BJ (cell line): Measurements from ENCODE around the gene EFNA1. TPM values are rescaled to one million over a fixed set of nuclear protein-coding genes. Genes with fewer than 3 reads are reported as not detected.
"Not testable (repeated sequence)": the region's sequence is repeated elsewhere in the genome, so short reads cannot be mapped to it uniquely, and the experiment has no call there.

Experiments used
- CTCF ChIA-PET: fragments of 350-600 bp; formaldehyde crosslinking; extraction: SDS; loops from one replicate; lab custom pipeline; 2021; ENCODE audit warnings: antibody characterized with exemption, inconsistent platforms; lab: Yijun Ruan, JAX
- POLR2A ChIA-PET: fragments of 300-600 bp; sonication (Branson Sonifier 250); formaldehyde crosslinking; extraction: SDS; loops from one replicate; lab custom pipeline; 2021; ENCODE audit warnings: antibody characterized with exemption; lab: Charles Lee
- DNase-seq: peaks from one replicate; pipeline ENCODE4 v3.0.0-alpha.2; 2011; ENCODE audit warnings: low read depth
- H3K27me3 ChIP-seq: 2 replicates; pipeline ENCODE4 v1.6.0; 2011; ENCODE audit warnings: low read length; ENCODE audit not compliant: control insufficient read depth, insufficient read depth
- H3K36me3 ChIP-seq: 2 replicates; pipeline ENCODE4 v1.5.1; 2011; ENCODE audit warnings: low read length; ENCODE audit not compliant: control insufficient read depth, insufficient read depth
- H3K4me3 ChIP-seq: 2 replicates; pipeline ENCODE4 v1.5.1; 2011; ENCODE audit warnings: low read depth, mild to moderate bottlenecking, control low read depth, low read length
- CTCF ChIP-seq: IDR thresholded peaks from 2 replicates; pipeline ENCODE4 v1.5.1; 2011; ENCODE audit warnings: low read depth, mild to moderate bottlenecking, control low read depth, inconsistent platforms, low read length, moderate library complexity; ENCODE audit not compliant: insufficient read depth
- polyA plus RNA-seq: library from polyadenylated mRNA; depleted of rRNA; stranded (reverse); fragments of >200 nt; gene quantifications from 2 replicates; pipeline ENCODE4 v1.2.3, GENCODE V29; 2011

EFNA1 gene
- polyA plus RNA-seq, 1 experiment, result 1.6 TPM

GRCh38 chr1:155145491-155145890, 17.8 kb downstream of the EFNA1 start:
- ChIA-PET CTCF (interaction anchor here (0.5 to 2.5 kb wide), 4 partner anchors 22 to 184 kb away, joined by 3 to 15 read pairs (median 3); no protein-coding TSS in a partner anchor), POLR2A (no interaction called here)
- Histone ChIP-seq H3K36me3 (no peaks in the 10 kb centered on the region), H3K27me3 (peaks cover 1% of the 10 kb centered on the region; the same call in 1 of the 2 replicates), H3K4me3 (no peak overlapping the region)
- TF ChIP-seq CTCF, result no peak
- no peak for DNase-seq

GRCh38 chr1:155155996-155156643, 28.4 kb downstream of the EFNA1 start:
- H3K4me3 ChIP-seq, H3K27me3 ChIP-seq, POLR2A ChIA-PET, DNase-seq, H3K36me3 ChIP-seq: not testable (repeated sequence)
- CTCF ChIA-PET, result interaction anchor here (0.6 to 0.9 kb wide), 2 partner anchors 20 to 70 kb away, joined by 3 read pairs; partner anchors contain the start of gene SLC50A1

GRCh38 chr1:155158991-155159390, 31.3 kb downstream of the EFNA1 start:
- Histone ChIP-seq H3K27me3 (no peaks in the 10 kb centered on the region), H3K36me3 (no peaks in the 10 kb centered on the region), H3K4me3 (no peak overlapping the region)
- ChIA-PET POLR2A (no interaction called here), CTCF (interaction anchor here (0.7 to 1.0 kb wide), 3 partner anchors 8 to 73 kb away, joined by 3 read pairs; partner anchors contain the start of gene KRTCAP2)
- DNase-seq, result no peak
- TF ChIP-seq CTCF, result no peak

- Histone ChIP-seq H3K36me3 (no peaks in the 10 kb centered on the region), H3K4me3 (no peak overlapping the region), H3K27me3 (no peaks in the 10 kb centered on the region)
- ChIA-PET CTCF (no interaction called here), POLR2A (no interaction called here)
- DNase-seq, result no peak
- no peak for TF ChIP-seq CTCF
Observed at GRCh38 chr1:155160128-155160527, 32.5 kb downstream of the EFNA1 start.

GRCh38 chr1:155162631-155163030, 35.0 kb downstream of the EFNA1 start:
- CTCF ChIA-PET, result interaction anchor here (1.1 to 11.3 kb wide), 5 partner anchors 10 to 77 kb away, joined by 3 to 259 read pairs (median 8); partner anchors contain the start of gene KRTCAP2
- DNase-seq, H3K27me3 ChIP-seq, H3K4me3 ChIP-seq, H3K36me3 ChIP-seq, POLR2A ChIA-PET: not testable (repeated sequence)

GRCh38 chr1:155163785-155164184, 36.1 kb downstream of the EFNA1 start:
- H3K27me3 ChIP-seq, H3K36me3 ChIP-seq, POLR2A ChIA-PET, DNase-seq, H3K4me3 ChIP-seq: not testable (repeated sequence)
- CTCF ChIA-PET, result interaction anchor here (1.2 to 11.3 kb wide), 4 partner anchors 9 to 78 kb away, joined by 3 to 259 read pairs (median 9); partner anchors contain the start of gene KRTCAP2

GRCh38 chr1:155164625-155165024, 36.9 kb downstream of the EFNA1 start:
- H3K36me3 ChIP-seq, H3K4me3 ChIP-seq, POLR2A ChIA-PET, H3K27me3 ChIP-seq, DNase-seq: not testable (repeated sequence)
- CTCF ChIA-PET, result interaction anchor here (11.3 kb wide), 1 partner anchor 74 kb away, joined by 259 read pairs; no protein-coding TSS in a partner anchor
